ENCODE data around the gene STYXL1.

The STYXL1 gene

DNA sequence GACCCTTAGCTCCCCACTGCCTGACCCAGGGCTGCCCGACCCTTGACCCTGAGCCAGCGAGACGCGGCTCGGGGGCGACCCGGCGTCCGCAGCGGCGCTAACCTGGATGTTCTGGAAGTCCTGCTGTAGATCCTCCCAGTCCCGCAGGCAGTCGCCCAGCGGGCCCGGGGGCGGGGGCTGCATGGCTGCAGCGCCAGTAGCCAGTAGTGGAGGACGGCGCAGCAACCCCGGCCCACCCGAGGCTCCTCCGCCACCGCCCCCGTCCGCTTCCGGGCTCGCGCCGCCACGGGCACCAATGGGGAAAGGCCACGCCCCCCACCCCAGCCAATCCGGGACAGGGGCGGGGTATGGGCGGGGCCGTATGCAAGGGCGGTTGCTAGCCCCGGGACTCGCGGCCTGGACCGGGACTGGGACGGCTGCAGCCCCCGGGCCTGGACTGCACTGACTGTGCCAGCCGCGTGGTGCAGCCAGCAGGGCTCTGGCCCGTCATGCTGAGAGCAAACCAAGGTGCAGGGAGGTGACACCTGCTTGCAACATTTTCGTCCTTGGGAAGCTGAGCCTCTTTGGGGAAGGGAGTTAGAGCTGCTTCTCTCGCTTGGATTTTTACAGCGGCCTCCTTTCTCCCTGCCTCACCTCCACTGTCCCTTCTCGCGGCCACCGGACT is 53.3 kb downstream of the STYXL1 start, which contains the start of gene TMEM120A:
TSS of gene TMEM120A (minus strand) at position 208 of the 664 bp plus-strand sequence. CDS start at position 183, 25 bp downstream.
- H3K27ac ChIP-seq, result peak within 1 kb of the TSS; percentile 88
- TF ChIP-seq CTCF (conservative IDR thresholded peaks at IDR 0.05) (no peak), ZFX (IDR thresholded peaks at IDR 0.05) (peak; percentile 78; the same call in 1 of the 2 replicates)

DNA sequence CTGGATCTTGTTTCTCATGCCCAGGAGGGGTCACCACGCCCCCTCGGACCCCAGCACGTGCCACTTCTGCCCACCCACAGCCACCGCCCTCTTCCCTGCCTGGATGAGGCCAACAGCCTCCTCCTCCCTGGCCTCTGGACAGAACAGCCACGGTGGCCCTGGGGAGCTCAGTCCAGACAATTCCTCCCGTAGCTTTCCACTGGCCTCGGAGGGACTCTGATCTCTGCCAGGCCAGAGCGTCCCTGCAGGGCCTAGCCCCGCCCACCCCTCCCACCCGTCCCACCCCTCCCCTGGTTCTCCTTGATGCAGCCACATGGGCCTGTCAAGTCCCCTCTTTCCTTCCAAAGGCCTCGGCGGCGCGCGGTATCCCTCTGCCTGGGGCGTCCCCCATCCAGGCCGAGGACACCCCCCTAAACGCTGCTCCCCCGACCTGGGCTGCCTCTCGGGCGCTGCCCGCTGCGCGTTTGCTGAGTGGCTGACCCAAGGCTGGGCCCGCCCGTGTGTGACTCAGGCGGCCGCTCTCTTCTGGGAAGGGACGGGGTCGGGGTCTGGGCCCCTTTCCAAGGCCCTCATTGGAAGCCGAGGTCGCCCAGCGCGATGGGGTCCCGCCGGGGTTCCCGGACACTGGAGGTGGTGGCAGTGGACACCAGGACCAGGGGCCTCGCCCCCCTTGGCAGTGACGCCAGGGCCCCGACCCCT is 54.0 kb downstream of the STYXL1 start:
- H3K27ac ChIP-seq, result peak overlapping the region; percentile 88

GRCh38 chr7:75992083-75992755 is 55.6 kb downstream of the STYXL1 start:
- no peak overlapping the region for H3K27ac ChIP-seq
- TF ChIP-seq CTCF (conservative IDR thresholded peaks at IDR 0.05), result no peak
- TF ChIP-seq ZFX (IDR thresholded peaks at IDR 0.05), result no peak

More for the DNA sequence above, 54.0 kb downstream of the STYXL1 start:
- TF ChIP-seq ZFX (IDR thresholded peaks at IDR 0.05) (no peak), CTCF (conservative IDR thresholded peaks at IDR 0.05) (no peak)

GRCh38 chr7:75991531-75992082 is 56.2 kb downstream of the STYXL1 start:
- TF ChIP-seq CTCF (conservative IDR thresholded peaks at IDR 0.05), result no peak
- TF ChIP-seq ZFX (IDR thresholded peaks at IDR 0.05), result no peak
- no peak overlapping the region for H3K27ac ChIP-seq

- no peak overlapping the region for H3K27ac ChIP-seq
- TF ChIP-seq ZFX (IDR thresholded peaks at IDR 0.05) (no peak), CTCF (conservative IDR thresholded peaks at IDR 0.05) (no peak)
These were observed 58.1 kb downstream of the STYXL1 start for GRCh38 chr7:75989500-75990388.

DNA sequence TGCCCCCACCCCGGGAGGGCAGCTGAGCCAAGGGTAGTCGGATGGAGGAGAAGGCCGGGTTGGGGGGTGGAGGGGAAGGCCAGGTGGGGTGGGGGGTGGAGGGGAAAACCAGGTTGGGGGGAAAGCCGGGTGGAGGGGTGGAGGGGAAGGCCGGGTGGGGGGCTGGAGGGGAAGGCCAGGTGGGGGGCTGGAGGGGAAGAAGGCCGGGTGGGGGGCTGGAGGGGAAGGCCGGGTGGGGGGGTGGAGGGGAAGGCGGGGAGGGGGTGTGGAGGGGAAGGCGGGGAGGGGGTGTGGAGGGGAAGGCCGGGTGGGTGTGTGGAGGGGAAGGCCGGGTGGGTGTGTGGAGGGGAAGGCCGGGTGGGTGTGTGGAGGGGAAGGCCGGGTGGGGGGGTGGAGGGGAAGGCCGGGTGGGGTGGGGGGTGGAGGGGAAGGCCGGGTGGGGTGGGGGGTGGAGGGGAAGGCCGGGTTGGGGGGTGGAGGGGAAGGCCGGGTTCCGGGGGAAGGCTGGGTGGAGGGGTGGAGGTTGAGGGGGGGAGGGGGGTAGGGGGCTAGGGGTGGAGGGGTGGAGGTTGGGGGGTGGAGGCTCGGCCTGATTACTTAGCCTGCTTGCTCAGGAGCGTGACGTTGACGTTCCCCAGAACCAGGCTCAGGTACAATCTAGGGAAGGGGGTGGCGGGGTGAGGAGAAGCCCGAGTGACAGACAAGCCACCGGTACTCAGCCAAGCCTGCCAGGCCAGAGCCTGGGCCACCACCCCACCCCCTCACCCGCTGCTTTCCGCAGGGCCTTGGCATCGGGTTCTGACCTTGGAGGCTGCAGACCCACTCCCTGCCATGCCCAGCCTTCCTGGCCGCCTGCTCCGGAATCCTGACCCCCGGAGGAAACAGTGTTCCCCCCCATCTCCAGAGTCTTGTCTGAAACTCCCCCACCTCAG is 59.0 kb downstream of the STYXL1 start:
- H3K27ac ChIP-seq, result no peak overlapping the region
- no peak for TF ChIP-seq CTCF (conservative IDR thresholded peaks at IDR 0.05)
- TF ChIP-seq ZFX (IDR thresholded peaks at IDR 0.05), result no peak

Data from C4-2B (cell line).